ENCODE results near the gene ZBED2. TPM values are rescaled to one million over a fixed set of nuclear protein-coding genes. Genes with fewer than 3 reads are reported as not detected.

The ZBED2 gene
- polyA plus RNA-seq, 1 of the 3 experiments (the other 2 are of a cell fraction): 0.76 TPM

GRCh38 chr3:111627092-111627491 is 31.9 kb upstream of the ZBED2 start:
- H3K4me3 ChIP-seq (ENCODE audit: low read depth in 2 of 2, low read length in 1 of 2): no peak overlapping the region
- TF ChIP-seq POLR2AphosphoS5 (IDR thresholded peaks at IDR 0.05; ENCODE audit: low read depth, low read length) (no peak), YY1 (IDR thresholded peaks at IDR 0.05; ENCODE audit: low read depth) (no peak), CTCF (IDR thresholded peaks at IDR 0.05) (no peak), FOXJ3 (CRISPR knock-in tag; IDR thresholded peaks at IDR 0.05) (no peak), SMC3 (IDR thresholded peaks at IDR 0.05; ENCODE audit: low read depth, low read length) (no peak), FOXM1 (IDR thresholded peaks at IDR 0.05; ENCODE audit: low read depth) (no peak), JUND (IDR thresholded peaks at IDR 0.05) (no peak), RAD21 (IDR thresholded peaks at IDR 0.05; ENCODE audit: low read length) (no peak), ZBTB33 (IDR thresholded peaks at IDR 0.05; ENCODE audit: borderline replicate concordance, low read depth) (no peak), MEF2A (IDR thresholded peaks at IDR 0.05; ENCODE audit: borderline replicate concordance, low read depth) (no peak), NFIC (IDR thresholded peaks at IDR 0.05; ENCODE audit: borderline replicate concordance) (no peak), EP300 (IDR thresholded peaks at IDR 0.05; ENCODE audit: borderline replicate concordance in 1 of 2, low read depth in 1 of 2, low read length in 1 of 2) (no peak), CHD2 (IDR thresholded peaks at IDR 0.05; ENCODE audit: low read length, partially characterized antibody) (no peak), TAF1 (IDR thresholded peaks at IDR 0.05; ENCODE audit: borderline replicate concordance, low read depth, low read length) (no peak), PBX3 (IDR thresholded peaks at IDR 0.05) (no peak)
- TF ChIP-seq, protein P1, sequence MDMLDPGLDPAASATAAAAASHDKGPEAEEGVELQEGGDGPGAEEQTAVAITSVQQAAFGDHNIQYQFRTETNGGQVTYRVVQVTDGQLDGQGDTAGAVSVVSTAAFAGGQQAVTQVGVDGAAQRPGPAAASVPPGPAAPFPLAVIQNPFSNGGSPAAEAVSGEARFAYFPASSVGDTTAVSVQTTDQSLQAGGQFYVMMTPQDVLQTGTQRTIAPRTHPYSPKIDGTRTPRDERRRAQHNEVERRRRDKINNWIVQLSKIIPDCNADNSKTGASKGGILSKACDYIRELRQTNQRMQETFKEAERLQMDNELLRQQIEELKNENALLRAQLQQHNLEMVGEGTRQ (IDR thresholded peaks at IDR 0.05; ENCODE audit: borderline replicate concordance, low read depth, low read length): no peak
- TF ChIP-seq, protein P2, sequence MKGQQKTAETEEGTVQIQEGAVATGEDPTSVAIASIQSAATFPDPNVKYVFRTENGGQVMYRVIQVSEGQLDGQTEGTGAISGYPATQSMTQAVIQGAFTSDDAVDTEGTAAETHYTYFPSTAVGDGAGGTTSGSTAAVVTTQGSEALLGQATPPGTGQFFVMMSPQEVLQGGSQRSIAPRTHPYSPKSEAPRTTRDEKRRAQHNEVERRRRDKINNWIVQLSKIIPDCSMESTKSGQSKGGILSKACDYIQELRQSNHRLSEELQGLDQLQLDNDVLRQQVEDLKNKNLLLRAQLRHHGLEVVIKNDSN (IDR thresholded peaks at IDR 0.05; ENCODE audit: borderline replicate concordance, low read depth): no peak
- peaks cover 29% of the 10 kb centered on the region for H3F3A ChIP-seq (replicated peaks; ENCODE audit: insufficient read depth)
- no peaks in the 10 kb centered on the region; the same call in 1 of the 2 replicates for H3K9me3 ChIP-seq
- H3K79me2 ChIP-seq (ENCODE audit: insufficient read depth): no peaks in the 10 kb centered on the region
- no peak for DNase-seq
- no peaks in the 10 kb centered on the region for H4K20me1 ChIP-seq (ENCODE audit: insufficient read depth)
- POLR2A ChIA-PET: no interaction called here
- H3K36me3 ChIP-seq (replicated peaks in 1 of 2; ENCODE audit: control insufficient read depth in 1 of 2, insufficient read depth in 2 of 2, low read length in 1 of 2): peaks cover 0 to 4% of the 10 kb centered on the region in 2 experiments
- no peak overlapping the region for H3K9ac ChIP-seq
- H2AFZ ChIP-seq (ENCODE audit: low read depth): no peak overlapping the region
- CTCF ChIA-PET: no interaction called here
- no peaks in the 10 kb centered on the region for H3K27me3 ChIP-seq (ENCODE audit: insufficient read depth)
- H3K9me2 ChIP-seq: no peaks in the 10 kb centered on the region
- H3K4me1 ChIP-seq (ENCODE audit: control insufficient read depth in 1 of 2, insufficient read depth in 2 of 2, low read depth in 1 of 2, low read length in 1 of 2): no peaks in the 10 kb centered on the region; a peak in 1 of 4 replicates
- H3K27ac ChIP-seq (ENCODE audit: low read depth in 2 of 2, low read length in 1 of 2): no peak overlapping the region
- 75% methylated on average over 2 of the region's 2 CpGs for WGBS (ENCODE audit: low lambda C conversion rate)
- no peak overlapping the region for H3K4me2 ChIP-seq

Data from SK-N-SH (cell line).